ENCODE data around the gene FTH1. TPM values are rescaled to one million over a fixed set of nuclear protein-coding genes. Genes with fewer than 3 reads are reported as not detected.

Gene FTH1
- total RNA-seq, 1 donor from 2014 or later: 3,807 TPM

GRCh38 chr11:62001450-62002191 is 34.2 kb upstream of the FTH1 start:
- H3K4me1 Mint-ChIP-seq (ENCODE audit: low read depth): peaks cover 38% of the 10 kb centered on the region
- no peak for DNase-seq (ENCODE audit: low spot score)

GRCh38 chr11:62000539-62001446 is 33.4 kb upstream of the FTH1 start:
- DNase-seq (ENCODE audit: low spot score): no peak
- Mint-ChIP-seq H3K36me3 (ENCODE audit: low read depth) (peaks cover 4% of the 10 kb centered on the region), H3K4me1 (ENCODE audit: low read depth) (peaks cover 38% of the 10 kb centered on the region), H3K9me3 (ENCODE audit: low read depth) (peaks cover 10% of the 10 kb centered on the region), H3K27me3 (ENCODE audit: low read depth) (no peaks in the 10 kb centered on the region), H3K4me3 (ENCODE audit: unreplicated experiment) (no peak overlapping the region), H3K27ac (ENCODE audit: unreplicated experiment) (no peak overlapping the region)
- no peak for TF ChIP-seq CTCF (IDR thresholded peaks at IDR 0.05)

More at GRCh38 chr11:62001450-62002191, 34.2 kb upstream of the FTH1 start:
- H3K36me3 Mint-ChIP-seq (ENCODE audit: low read depth): peaks cover 4% of the 10 kb centered on the region
- TF ChIP-seq CTCF (IDR thresholded peaks at IDR 0.05): no peak
- H3K27me3 Mint-ChIP-seq (ENCODE audit: low read depth): no peaks in the 10 kb centered on the region
- peak overlapping the region; percentile 62 for H3K27ac Mint-ChIP-seq (ENCODE audit: unreplicated experiment)
- H3K4me3 Mint-ChIP-seq (ENCODE audit: unreplicated experiment): no peak overlapping the region
- peaks cover 10% of the 10 kb centered on the region for H3K9me3 Mint-ChIP-seq (ENCODE audit: low read depth)

- H3K4me3 Mint-ChIP-seq (ENCODE audit: unreplicated experiment): no peak overlapping the region
- H3K27me3 Mint-ChIP-seq (ENCODE audit: low read depth): no peaks in the 10 kb centered on the region
- peak overlapping the region; percentile 95 for H3K27ac Mint-ChIP-seq (ENCODE audit: unreplicated experiment)
- peaks cover 10% of the 10 kb centered on the region for H3K9me3 Mint-ChIP-seq (ENCODE audit: low read depth)
- peaks cover 24% of the 10 kb centered on the region for H3K4me1 Mint-ChIP-seq (ENCODE audit: low read depth)
- no peak for TF ChIP-seq CTCF (IDR thresholded peaks at IDR 0.05)
- no peak for DNase-seq (ENCODE audit: low spot score)
- H3K36me3 Mint-ChIP-seq (ENCODE audit: low read depth): peaks cover 4% of the 10 kb centered on the region
Observed at GRCh38 chr11:61999141-61999975, 31.9 kb upstream of the FTH1 start.

- TF ChIP-seq CTCF (IDR thresholded peaks at IDR 0.05): no peak
- DNase-seq (ENCODE audit: low spot score): no peak
- H3K27me3 Mint-ChIP-seq (ENCODE audit: low read depth): no peaks in the 10 kb centered on the region
- H3K36me3 Mint-ChIP-seq (ENCODE audit: low read depth): peaks cover 4% of the 10 kb centered on the region
- H3K9me3 Mint-ChIP-seq (ENCODE audit: low read depth): peaks cover 10% of the 10 kb centered on the region
- H3K4me3 Mint-ChIP-seq (ENCODE audit: unreplicated experiment): no peak overlapping the region
- H3K4me1 Mint-ChIP-seq (ENCODE audit: low read depth): peaks cover 16% of the 10 kb centered on the region
- no peak overlapping the region for H3K27ac Mint-ChIP-seq (ENCODE audit: unreplicated experiment)
Observed at GRCh38 chr11:61996933-61997332, 29.5 kb upstream of the FTH1 start.

All from chondrocyte (in vitro differentiated cells).